Lower leg skin (tissue), 4 donors: ENCODE measurements around the gene INAFM2. TPM values are rescaled to one million over a fixed set of nuclear protein-coding genes. Genes with fewer than 3 reads are reported as not detected.

ENCODE experiments used
- DNase-seq, 2 donors: peaks; one replicate each; pipeline ENCODE4 v3.0.0-alpha.2; 2019; ENCODE audit warnings: low spot score in 2 of 2
- H3K4me3 ChIP-seq: fragments of 200-600 bp; sonication (generic); 2 replicates; pipeline ENCODE4 v1.5.1; 2017; ENCODE audit warnings: mild to moderate bottlenecking, low read depth; ENCODE audit not compliant: poor library complexity, severe bottlenecking
- CTCF ChIP-seq, 3 donors: fragments of 450-650 bp; IDR thresholded peaks; one replicate each; pipeline ENCODE4 v1.5.1; 2016; ENCODE audit warnings: antibody characterized with exemption in 3 of 3, mild to moderate bottlenecking in 3 of 3, moderate library complexity in 2 of 3
- POLR2A ChIP-seq, 2 donors: fragments of 450-650 bp; IDR thresholded peaks; one replicate each; pipeline ENCODE4 v1.6.1; 2016 to 2017; ENCODE audit warnings: antibody characterized with exemption in 2 of 2, mild to moderate bottlenecking in 1 of 2, moderate library complexity in 1 of 2
- WGBS, 2 donors: methylation state at CpG; one replicate each; pipeline ENCODE4 v1.1.5; 2018; 5-methylcytosine and 5-hydroxymethylcytosine counted together
- intact Hi-C: fragments of 100-400 bp; cut with DNase I; formaldehyde crosslinking; loops from one replicate; pipeline ENCODE4 v1.15.0; 2023; ENCODE audit warnings: low total_unique reads
- total RNA-seq, 4 donors: library from RNA; depleted of rRNA; stranded (reverse); fragments of >200 nt; gene quantifications; one replicate each; pipeline ENCODE4 v1.1.0, GENCODE V29; 2016

Gene INAFM2
- total RNA-seq, 4 donors from 2014 or later, result 6.8 to 13.8 (median 10.0) TPM

- intact Hi-C loops, result no loop called here
- TF ChIP-seq POLR2A (IDR thresholded peaks at IDR 0.05) (no peak), CTCF (IDR thresholded peaks at IDR 0.05) (no peak)
- WGBS, 2 donors, result 44 to 51% methylated on average over 9 of the region's 9 CpGs
- DNase-seq, result no peak
- H3K4me3 ChIP-seq, result no peak overlapping the region
These were observed 31.1 kb downstream of the INAFM2 start for GRCh38 chr15:40354408-40355171.

GRCh38 chr15:40355976-40356585, 32.6 kb downstream of the INAFM2 start:
- intact Hi-C loops, result no loop called here
- WGBS, 2 donors, result 80 to 89% methylated on average over 1 to 3 of the region's 5 CpGs
- no peak for DNase-seq

GRCh38 chr15:40357246-40357645, 33.8 kb downstream of the INAFM2 start:
- H3K4me3 ChIP-seq, result no peak overlapping the region
- 67 to 81% methylated on average over 1 of the region's 1 CpG for WGBS, 2 donors
- intact Hi-C loops, result no loop called here
- TF ChIP-seq CTCF (IDR thresholded peaks at IDR 0.05) (no peak), POLR2A (IDR thresholded peaks at IDR 0.05) (no peak)
- no peak for DNase-seq

More at GRCh38 chr15:40355976-40356585, 32.6 kb downstream of the INAFM2 start:
- TF ChIP-seq POLR2A (IDR thresholded peaks at IDR 0.05), result no peak
- TF ChIP-seq CTCF (IDR thresholded peaks at IDR 0.05), result no peak
- no peak overlapping the region for H3K4me3 ChIP-seq

GRCh38 chr15:40357723-40358470, 34.4 kb downstream of the INAFM2 start, which contains the start of gene DISP2:
Gene DISP2, plus strand, starts transcription at chr15:40358219. Its CDS starts 103 bp downstream, at chr15:40358322.
- intact Hi-C loops, result no loop called here

More at GRCh38 chr15:40357723-40358470, 34.4 kb downstream of the INAFM2 start, which contains the start of gene DISP2:
- peak; percentile 75 to 97 for DNase-seq
- whole genome bisulfite sequencing, 2 donors, result 6 to 7% methylated on average over 37 to 44 of the region's 82 CpGs
- TF ChIP-seq CTCF (IDR thresholded peaks at IDR 0.05), result no peak
- TF ChIP-seq POLR2A (IDR thresholded peaks at IDR 0.05), result no peak
- H3K4me3 ChIP-seq, result no peak within 1 kb of the TSS
